Skeletal muscle satellite cell (primary cell): Measurements from ENCODE around the gene PRKN.

Experiments
- H3K27me3 ChIP-seq: 2 replicates; pipeline ENCODE4 v1.7.0; 2013; ENCODE audit warnings: low read length; ENCODE audit not compliant: control insufficient read depth, insufficient read depth
- H3K36me3 ChIP-seq: 2 replicates; pipeline ENCODE4 v1.7.0; 2013; ENCODE audit warnings: mild to moderate bottlenecking, control low read depth, low read length; ENCODE audit not compliant: insufficient read depth
- H3K4me1 ChIP-seq: 2 replicates; pipeline ENCODE4 v1.7.0; 2013; ENCODE audit warnings: low read length; ENCODE audit not compliant: control insufficient read depth, insufficient read depth
- H3K4me2 ChIP-seq: 2 replicates; pipeline ENCODE4 v1.7.0; 2013; ENCODE audit warnings: mild to moderate bottlenecking, low read length
- H3K4me3 ChIP-seq: 2 replicates; pipeline ENCODE4 v1.7.0; 2013; ENCODE audit warnings: low read length
- H3K9ac ChIP-seq: 2 replicates; pipeline ENCODE4 v1.7.0; 2013; ENCODE audit warnings: mild to moderate bottlenecking, low read depth, low read length, moderate library complexity
- H3K9me3 ChIP-seq: replicated peaks from 2 replicates; pipeline ENCODE4 v1.7.0; 2013; ENCODE audit warnings: mild to moderate bottlenecking, control low read depth, low read length

Gene PRKN

GRCh38 chr6:162615016-162615705 lies 112.4 kb downstream of the PRKN start:
- Histone ChIP-seq H3K36me3 (no peaks in the 10 kb centered on the region), H3K9ac (no peak overlapping the region), H3K9me3 (no peaks in the 10 kb centered on the region), H3K4me1 (peaks cover 6% of the 10 kb centered on the region), H3K27me3 (no peaks in the 10 kb centered on the region), H3K4me3 (no peak overlapping the region), H3K4me2 (no peak overlapping the region)

DNA sequence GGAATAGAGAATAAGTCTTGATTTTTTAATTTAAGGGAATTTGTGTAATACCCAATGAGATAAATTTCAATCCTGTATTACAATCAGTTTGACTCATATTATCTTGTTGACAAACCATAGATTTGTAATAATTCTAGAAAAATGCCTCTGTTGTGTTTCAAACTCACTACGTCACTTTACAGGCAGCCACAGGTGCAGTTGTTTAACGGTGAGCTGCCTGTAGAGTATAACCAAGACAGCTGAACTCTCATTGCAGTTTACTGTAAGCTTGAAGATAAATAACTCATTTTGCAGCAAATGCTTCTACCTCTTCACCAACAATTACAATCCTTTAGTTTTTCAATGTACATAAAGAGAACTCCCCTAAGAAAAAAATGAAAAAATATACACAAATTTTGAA lies 114.3 kb downstream of the PRKN start:
- no peak overlapping the region for H3K4me2 ChIP-seq
- H3K36me3 ChIP-seq: no peaks in the 10 kb centered on the region
- no peak overlapping the region for H3K9ac ChIP-seq
- peaks cover 6% of the 10 kb centered on the region for H3K4me1 ChIP-seq
- no peaks in the 10 kb centered on the region for H3K9me3 ChIP-seq
- H3K4me3 ChIP-seq: no peak overlapping the region
- H3K27me3 ChIP-seq: no peaks in the 10 kb centered on the region

DNA sequence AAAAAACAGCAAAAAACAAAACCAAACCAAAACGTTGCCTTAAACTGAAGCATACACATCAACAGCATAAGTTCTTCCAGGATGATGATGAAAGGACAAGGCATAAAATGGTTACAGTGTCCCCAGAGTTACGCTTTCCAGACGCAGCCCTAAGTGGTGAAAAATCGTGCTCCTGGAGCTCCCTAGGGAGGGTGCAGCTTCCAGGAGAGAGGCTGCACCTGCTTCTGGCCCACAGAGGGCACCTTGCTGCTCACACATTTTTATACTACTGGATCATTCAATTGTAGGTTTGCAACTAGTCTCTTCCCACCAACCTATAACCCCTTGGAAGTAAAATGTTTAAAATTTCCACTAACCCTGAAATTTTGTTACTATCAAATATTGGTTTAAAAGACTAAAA lies 115.0 kb downstream of the PRKN start:
- H3K36me3 ChIP-seq: no peaks in the 10 kb centered on the region

GRCh38 chr6:162610351-162610750 lies 117.2 kb downstream of the PRKN start:
- H3K9me3 ChIP-seq: no peaks in the 10 kb centered on the region

More for the DNA sequence above, 115.0 kb downstream of the PRKN start:
- Histone ChIP-seq H3K4me3 (no peak overlapping the region), H3K27me3 (no peaks in the 10 kb centered on the region), H3K4me1 (peaks cover 6% of the 10 kb centered on the region), H3K4me2 (no peak overlapping the region), H3K9me3 (no peaks in the 10 kb centered on the region), H3K9ac (no peak overlapping the region)

GRCh38 chr6:162605881-162606280 lies 121.7 kb downstream of the PRKN start:
- Histone ChIP-seq H3K27me3 (no peaks in the 10 kb centered on the region), H3K4me2 (no peak overlapping the region), H3K9me3 (no peaks in the 10 kb centered on the region), H3K9ac (no peak overlapping the region), H3K4me3 (no peak overlapping the region), H3K36me3 (no peaks in the 10 kb centered on the region), H3K4me1 (no peaks in the 10 kb centered on the region)

More at GRCh38 chr6:162610351-162610750, 117.2 kb downstream of the PRKN start:
- H3K27me3 ChIP-seq: no peaks in the 10 kb centered on the region
- no peaks in the 10 kb centered on the region for H3K36me3 ChIP-seq
- H3K4me1 ChIP-seq: peaks cover 2% of the 10 kb centered on the region
- no peak overlapping the region for H3K4me3 ChIP-seq
- H3K4me2 ChIP-seq: no peak overlapping the region
- H3K9ac ChIP-seq: no peak overlapping the region

GRCh38 chr6:162603231-162604015 lies 124.1 kb downstream of the PRKN start:
- H3K4me1 ChIP-seq: no peaks in the 10 kb centered on the region
- H3K9ac ChIP-seq: no peak overlapping the region
- no peaks in the 10 kb centered on the region for H3K36me3 ChIP-seq

DNA sequence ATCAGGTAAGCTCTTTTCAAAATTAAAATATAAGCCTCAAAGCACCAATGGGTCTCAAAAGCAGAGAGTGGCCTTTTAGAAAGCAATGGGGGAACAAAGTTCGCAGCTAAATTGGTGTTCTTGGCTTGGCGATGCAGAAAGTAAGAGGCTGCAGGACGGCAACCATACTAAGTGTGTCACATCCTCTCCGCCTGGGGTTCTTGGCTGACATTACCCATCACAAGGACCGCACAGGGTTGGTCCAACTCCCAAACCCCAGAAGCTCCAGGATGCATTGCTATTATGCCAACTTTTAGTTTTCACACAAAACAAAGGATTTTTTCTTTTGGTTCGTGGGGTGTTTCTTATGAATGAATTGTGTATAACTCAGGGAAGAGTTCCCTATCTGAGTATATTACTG lies 124.8 kb downstream of the PRKN start:
- no peaks in the 10 kb centered on the region for H3K9me3 ChIP-seq
- no peak overlapping the region for H3K4me3 ChIP-seq
- H3K36me3 ChIP-seq: no peaks in the 10 kb centered on the region
- no peak overlapping the region for H3K9ac ChIP-seq
- H3K27me3 ChIP-seq: no peaks in the 10 kb centered on the region
- H3K4me1 ChIP-seq: no peaks in the 10 kb centered on the region
- H3K4me2 ChIP-seq: no peak overlapping the region

More at GRCh38 chr6:162603231-162604015, 124.1 kb downstream of the PRKN start:
- Histone ChIP-seq H3K9me3 (no peaks in the 10 kb centered on the region), H3K27me3 (no peaks in the 10 kb centered on the region), H3K4me2 (no peak overlapping the region), H3K4me3 (no peak overlapping the region)

- Histone ChIP-seq H3K9ac (no peak overlapping the region), H3K4me2 (no peak overlapping the region), H3K4me3 (no peak overlapping the region), H3K27me3 (no peaks in the 10 kb centered on the region), H3K9me3 (no peaks in the 10 kb centered on the region), H3K4me1 (no peaks in the 10 kb centered on the region), H3K36me3 (no peaks in the 10 kb centered on the region)
Observed at GRCh38 chr6:162596676-162597075, 130.9 kb downstream of the PRKN start.

DNA sequence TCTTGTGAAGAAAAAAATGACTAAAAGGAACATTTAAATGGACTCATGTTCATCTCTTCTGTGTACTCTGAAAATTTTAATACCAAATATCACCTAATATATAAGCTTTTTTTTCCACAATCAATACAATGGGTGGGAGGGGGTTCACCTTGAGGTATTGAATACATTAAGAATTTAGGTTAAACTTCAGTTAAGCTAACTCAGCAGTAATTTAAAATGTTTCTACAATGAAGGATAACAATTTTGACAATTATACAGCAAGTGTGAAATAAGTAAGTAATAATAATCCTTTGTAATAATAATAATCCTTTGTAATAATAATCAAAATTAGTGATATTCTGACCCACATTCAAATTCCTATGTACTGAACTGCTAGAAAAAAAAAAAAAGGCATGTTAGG lies 136.0 kb downstream of the PRKN start:
- no peaks in the 10 kb centered on the region for H3K27me3 ChIP-seq
- H3K4me2 ChIP-seq: no peak overlapping the region

GRCh38 chr6:162581988-162582780 lies 145.4 kb downstream of the PRKN start:
- H3K27me3 ChIP-seq: no peaks in the 10 kb centered on the region
- H3K9me3 ChIP-seq: no peaks in the 10 kb centered on the region
- no peaks in the 10 kb centered on the region for H3K36me3 ChIP-seq
- no peak overlapping the region for H3K9ac ChIP-seq
- H3K4me3 ChIP-seq: no peak overlapping the region
- H3K4me2 ChIP-seq: no peak overlapping the region
- H3K4me1 ChIP-seq: no peaks in the 10 kb centered on the region

More for the DNA sequence above, 136.0 kb downstream of the PRKN start:
- no peak overlapping the region for H3K4me3 ChIP-seq
- H3K36me3 ChIP-seq: no peaks in the 10 kb centered on the region
- no peak overlapping the region for H3K9ac ChIP-seq
- no peaks in the 10 kb centered on the region for H3K4me1 ChIP-seq
- H3K9me3 ChIP-seq: no peaks in the 10 kb centered on the region

DNA sequence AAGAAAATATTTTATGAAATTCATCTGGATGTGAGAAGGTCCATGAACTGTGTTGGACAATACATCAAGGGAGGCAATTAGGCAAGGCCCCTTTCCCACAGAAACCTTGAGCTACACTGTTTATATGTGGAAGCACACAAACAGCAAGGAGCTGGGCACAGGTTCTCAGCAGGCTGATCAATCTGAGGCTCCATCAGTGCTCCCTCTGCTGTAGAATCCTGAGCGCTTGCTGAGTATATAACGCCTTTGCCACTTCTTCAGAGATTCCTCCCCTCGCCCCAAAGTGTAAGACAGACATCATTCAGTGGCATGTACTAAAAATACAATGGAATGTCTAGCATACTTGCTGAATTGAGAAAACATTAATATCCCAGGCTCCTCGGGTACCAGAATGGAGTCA lies 146.9 kb downstream of the PRKN start:
- peaks cover 7% of the 10 kb centered on the region for H3K4me1 ChIP-seq
- no peaks in the 10 kb centered on the region for H3K9me3 ChIP-seq
- no peak overlapping the region for H3K4me2 ChIP-seq
- no peaks in the 10 kb centered on the region for H3K36me3 ChIP-seq
- no peak overlapping the region for H3K4me3 ChIP-seq
- no peak overlapping the region for H3K9ac ChIP-seq
- no peaks in the 10 kb centered on the region for H3K27me3 ChIP-seq
